Measurements from ENCODE around the gene ZNF710. TPM values are rescaled to one million over a fixed set of nuclear protein-coding genes. Genes with fewer than 3 reads are reported as not detected.
"Not testable (repeated sequence)": the region's sequence is repeated elsewhere in the genome, so short reads cannot be mapped to it uniquely, and the experiment has no call there.

The ZNF710 gene
- total RNA-seq (2021) (25.2 and 27.3 TPM in 2 replicates), Bru-seq, nascent RNA (percentile 69 among the genes with signal in this experiment), BruChase-seq, experiment 1, labeled RNA remaining after a 2-hour chase (percentile 67 among the genes with signal in this experiment), BruChase-seq, experiment 2, labeled RNA remaining after a 6-hour chase (percentile 78 among the genes with signal in this experiment)
- long read RNA-seq, full-length matches to known transcripts: 12 of 26 reads
- long read RNA-seq, partial matches to known transcripts: 7 of 26 reads
- long read RNA-seq, other reads (novel, unspliced or antisense): 7 of 26 reads

GRCh38 chr15:90001062-90001682, at the start of gene ZNF710:
ZNF710 (plus strand) TSS chr15:90001324; CDS start chr15:90067138, 65,814 bp downstream.
- Histone ChIP-seq H3K27ac (ENCODE audit: low read depth, low read length, poor library complexity, severe bottlenecking) (peak within 1 kb of the TSS; percentile 89), H3K4me1 (ENCODE audit: insufficient read depth, low read length, poor library complexity, severe bottlenecking) (peaks cover 12% of the 10 kb centered on the region), H3K36me3 (ENCODE audit: insufficient read depth, low read length, poor library complexity, severe bottlenecking) (no peaks in the 10 kb centered on the region), H3K27me3 (replicated peaks; ENCODE audit: insufficient read depth, low read depth, low read length, poor library complexity) (no peaks in the 10 kb centered on the region), H3K9me3 (ENCODE audit: low read depth, low read length, poor library complexity, severe bottlenecking) (no peaks in the 10 kb centered on the region), H3K4me3 (ENCODE audit: low read depth, low read length, poor library complexity, severe bottlenecking) (peak within 1 kb of the TSS; percentile 81)
- intact Hi-C loops (cut with micrococcal nuclease; ENCODE audit: unreplicated experiment): loop anchor here (2.0 kb wide), 1 partner anchor 70 kb away; no protein-coding TSS in a partner anchor
- POLR2A ChIA-PET (ENCODE audit: low non-redundant PET): interaction anchor here (0.6 kb wide), 1 partner anchor 18 kb away, joined by 6 read pairs; no protein-coding TSS in a partner anchor
- DNase-seq (ENCODE audit: low spot score): peak; percentile 84
- CTCF ChIA-PET: interaction anchor here (0.6 kb wide), 2 partner anchors 247 to 913 kb away, joined by 5 to 8 read pairs; no protein-coding TSS in a partner anchor
- TF ChIP-seq EZH2 (IDR thresholded peaks at IDR 0.05; ENCODE audit: borderline replicate concordance, low read depth, low read length, poor library complexity, severe bottlenecking) (no peak), CTCF (conservative IDR thresholded peaks at IDR 0.05; ENCODE audit: low read depth, low read length) (no peak)
- no TSS peak for BruUV-seq (replicated peaks)

GRCh38 chr15:89954541-89954940, 46.6 kb upstream of the ZNF710 start:
- TF ChIP-seq EZH2 (IDR thresholded peaks at IDR 0.05; ENCODE audit: borderline replicate concordance, low read depth, low read length, poor library complexity, severe bottlenecking): no peak
- TF ChIP-seq CTCF (conservative IDR thresholded peaks at IDR 0.05; ENCODE audit: low read depth, low read length): no peak
- Histone ChIP-seq H3K9me3 (ENCODE audit: low read depth, low read length, poor library complexity, severe bottlenecking) (no peaks in the 10 kb centered on the region), H3K27ac (ENCODE audit: low read depth, low read length, poor library complexity, severe bottlenecking) (no peak overlapping the region), H3K27me3 (replicated peaks; ENCODE audit: insufficient read depth, low read depth, low read length, poor library complexity) (no peaks in the 10 kb centered on the region), H3K4me1 (ENCODE audit: insufficient read depth, low read length, poor library complexity, severe bottlenecking) (no peaks in the 10 kb centered on the region), H3K4me3 (ENCODE audit: low read depth, low read length, poor library complexity, severe bottlenecking) (no peak overlapping the region), H3K36me3 (ENCODE audit: insufficient read depth, low read length, poor library complexity, severe bottlenecking) (no peaks in the 10 kb centered on the region)
- DNase-seq (ENCODE audit: low spot score): no peak
- ChIA-PET CTCF (no interaction called here), POLR2A (ENCODE audit: low non-redundant PET) (no interaction called here)
- intact Hi-C loops (cut with micrococcal nuclease; ENCODE audit: unreplicated experiment): loop anchor here (10.0 kb wide), 1 partner anchor 200 kb away; the partner anchor contains the start of gene MESP1
- BruUV-seq (replicated peaks): no TSS peak

- H3K4me1 ChIP-seq (ENCODE audit: insufficient read depth, low read length, poor library complexity, severe bottlenecking); H3K9me3 ChIP-seq (ENCODE audit: low read depth, low read length, poor library complexity, severe bottlenecking); POLR2A ChIA-PET (ENCODE audit: low non-redundant PET); BruUV-seq (replicated peaks); CTCF ChIA-PET; H3K36me3 ChIP-seq (ENCODE audit: insufficient read depth, low read length, poor library complexity, severe bottlenecking); DNase-seq (ENCODE audit: low spot score); H3K27me3 ChIP-seq (replicated peaks; ENCODE audit: insufficient read depth, low read depth, low read length, poor library complexity); H3K27ac ChIP-seq (ENCODE audit: low read depth, low read length, poor library complexity, severe bottlenecking); H3K4me3 ChIP-seq (ENCODE audit: low read depth, low read length, poor library complexity, severe bottlenecking): not testable (repeated sequence)
- intact Hi-C loops (cut with micrococcal nuclease; ENCODE audit: unreplicated experiment): loop anchor here (10.0 kb wide), 1 partner anchor 201 kb away; the partner anchor contains the start of gene MESP1
Observed at GRCh38 chr15:89955449-89955998, 45.6 kb upstream of the ZNF710 start.

All from A673 (cell line).